OCI-LY3 (cell line): ENCODE data around the gene NPTXR.

Experiments
- H2AFZ ChIP-seq: fragments of 200-600, 300-600 bp; shearing (Covaris generic); 2 replicates; pipeline ENCODE4 v1.6.0; 2014; ENCODE audit warnings: antibody characterized with exemption, low read depth, low read length
- H3K27ac ChIP-seq: fragments of 200-600, 300-600 bp; sonication (generic); 2 replicates; pipeline ENCODE4 v1.5.1; 2014; ENCODE audit warnings: mild to moderate bottlenecking, low read length, moderate library complexity, mixed read lengths
- H3K27me3 ChIP-seq: fragments of 200-600, 300-600 bp; sonication (generic); 2 replicates; pipeline ENCODE4 v1.6.1; 2014; ENCODE audit warnings: low read depth, low read length, mixed read lengths
- H3K36me3 ChIP-seq: fragments of 200-600, 300-600 bp; sonication (generic); replicated peaks from 2 replicates; pipeline ENCODE3; 2014; ENCODE audit warnings: low read depth, low read length, mixed read lengths
- H3K4me1 ChIP-seq: fragments of 300-600, 200-600 bp; sonication (generic); 2 replicates; pipeline ENCODE4 v1.6.1; 2014; ENCODE audit warnings: low read length, mixed read lengths
- H3K4me2 ChIP-seq: fragments of 200-600, 300-600 bp; sonication (generic); 2 replicates; pipeline ENCODE4 v1.6.1; 2014; ENCODE audit warnings: low read length, mixed read lengths
- H3K4me3 ChIP-seq: fragments of 300-600, 200-600 bp; sonication (generic); 2 replicates; pipeline ENCODE4 v1.5.1; 2014; ENCODE audit warnings: antibody characterized with exemption, mild to moderate bottlenecking, low read length, moderate library complexity
- H3K79me2 ChIP-seq: fragments of 300-600, 200-600 bp; shearing (Covaris generic); 2 replicates; pipeline ENCODE4 v1.6.1; 2014; ENCODE audit warnings: mild to moderate bottlenecking, low read length, mixed read lengths
- H3K9ac ChIP-seq: fragments of 300-600, 200-600 bp; shearing (Covaris generic); 2 replicates; pipeline ENCODE4 v1.6.0; 2014; ENCODE audit warnings: mild to moderate bottlenecking, low read length, moderate library complexity
- H3K9me3 ChIP-seq: fragments of 200-600, 300-600 bp; shearing (Covaris generic); 2 replicates; pipeline ENCODE4 v1.6.1; 2014; ENCODE audit warnings: low read length, mixed read lengths; ENCODE audit not compliant: insufficient read depth
- H4K20me1 ChIP-seq: fragments of 200-600, 300-600 bp; sonication (generic); 2 replicates; pipeline ENCODE4 v1.6.1; 2016; ENCODE audit warnings: low read length, mixed read lengths; ENCODE audit not compliant: insufficient read depth
- CTCF ChIP-seq: fragments of 200-600, 300-600 bp; sonication (generic); IDR thresholded peaks from 2 replicates; pipeline ENCODE4 v1.5.1; 2014; ENCODE audit warnings: antibody characterized with exemption, low read length, low read depth
- EZH2phosphoT487 ChIP-seq: fragments of 200-600 bp; shearing (Covaris generic); IDR thresholded peaks from 2 replicates; pipeline ENCODE4 v1.6.1; 2018; ENCODE audit warnings: antibody characterized with exemption, mixed run types, low read depth

The NPTXR gene

GRCh38 chr22:38871360-38872171 lies 27.7 kb upstream of the NPTXR start:
- peak overlapping the region; percentile 88 for H3K4me3 ChIP-seq
- H2AFZ ChIP-seq, result no peak overlapping the region
- H3K9me3 ChIP-seq, result no peaks in the 10 kb centered on the region
- H3K36me3 ChIP-seq, result peaks cover 27% of the 10 kb centered on the region
- peak overlapping the region; percentile 71 for H3K27ac ChIP-seq
- peaks cover 46% of the 10 kb centered on the region for H3K79me2 ChIP-seq
- H4K20me1 ChIP-seq, result peaks cover 34% of the 10 kb centered on the region
- H3K4me1 ChIP-seq, result peaks cover 45% of the 10 kb centered on the region
- no peaks in the 10 kb centered on the region for H3K27me3 ChIP-seq
- peak overlapping the region; percentile 99 for H3K4me2 ChIP-seq
- TF ChIP-seq EZH2phosphoT487 (no peak), CTCF (no peak)
- H3K9ac ChIP-seq, result peak overlapping the region; percentile 90

GRCh38 chr22:38870791-38871359 lies 27.0 kb upstream of the NPTXR start:
- TF ChIP-seq EZH2phosphoT487, result no peak
- Histone ChIP-seq H4K20me1 (peaks cover 39% of the 10 kb centered on the region), H3K4me3 (peak overlapping the region; percentile 88)

GRCh38 chr22:38870312-38870741 lies 26.5 kb upstream of the NPTXR start:
- TF ChIP-seq EZH2phosphoT487 (no peak), CTCF (peak; percentile 96)
- H4K20me1 ChIP-seq, result peaks cover 44% of the 10 kb centered on the region
- H3K4me1 ChIP-seq, result peaks cover 45% of the 10 kb centered on the region
- H3K36me3 ChIP-seq, result peaks cover 37% of the 10 kb centered on the region
- H3K4me2 ChIP-seq, result peak overlapping the region; percentile 99
- no peak overlapping the region for H2AFZ ChIP-seq
- no peaks in the 10 kb centered on the region for H3K27me3 ChIP-seq
- H3K9me3 ChIP-seq, result no peaks in the 10 kb centered on the region
- peak overlapping the region; percentile 71 for H3K27ac ChIP-seq
- H3K4me3 ChIP-seq, result peak overlapping the region; percentile 88
- peaks cover 46% of the 10 kb centered on the region for H3K79me2 ChIP-seq
- peak overlapping the region; percentile 90 for H3K9ac ChIP-seq

More at GRCh38 chr22:38870791-38871359, 27.0 kb upstream of the NPTXR start:
- Histone ChIP-seq H2AFZ (no peak overlapping the region), H3K4me2 (peak overlapping the region; percentile 99), H3K36me3 (peaks cover 32% of the 10 kb centered on the region), H3K79me2 (peaks cover 46% of the 10 kb centered on the region), H3K9me3 (no peaks in the 10 kb centered on the region), H3K27me3 (no peaks in the 10 kb centered on the region), H3K9ac (peak overlapping the region; percentile 90), H3K27ac (peak overlapping the region; percentile 71), H3K4me1 (peaks cover 45% of the 10 kb centered on the region)

GRCh38 chr22:38869663-38870062 lies 25.8 kb upstream of the NPTXR start:
- H4K20me1 ChIP-seq, result peaks cover 51% of the 10 kb centered on the region
- peaks cover 43% of the 10 kb centered on the region for H3K36me3 ChIP-seq
- H3K4me1 ChIP-seq, result peaks cover 40% of the 10 kb centered on the region
- peak overlapping the region; percentile 71 for H3K27ac ChIP-seq
- peaks cover 46% of the 10 kb centered on the region for H3K79me2 ChIP-seq
- no peaks in the 10 kb centered on the region for H3K27me3 ChIP-seq
- peak overlapping the region; percentile 99 for H3K4me2 ChIP-seq
- H2AFZ ChIP-seq, result no peak overlapping the region
- H3K9ac ChIP-seq, result peak overlapping the region; percentile 90; the same call in 1 of the 2 replicates
- H3K9me3 ChIP-seq, result no peaks in the 10 kb centered on the region
- peak overlapping the region; percentile 88 for H3K4me3 ChIP-seq
- TF ChIP-seq CTCF (no peak), EZH2phosphoT487 (no peak)
